Measurements from ENCODE around the gene MPDU1.

Gene MPDU1

DNA sequence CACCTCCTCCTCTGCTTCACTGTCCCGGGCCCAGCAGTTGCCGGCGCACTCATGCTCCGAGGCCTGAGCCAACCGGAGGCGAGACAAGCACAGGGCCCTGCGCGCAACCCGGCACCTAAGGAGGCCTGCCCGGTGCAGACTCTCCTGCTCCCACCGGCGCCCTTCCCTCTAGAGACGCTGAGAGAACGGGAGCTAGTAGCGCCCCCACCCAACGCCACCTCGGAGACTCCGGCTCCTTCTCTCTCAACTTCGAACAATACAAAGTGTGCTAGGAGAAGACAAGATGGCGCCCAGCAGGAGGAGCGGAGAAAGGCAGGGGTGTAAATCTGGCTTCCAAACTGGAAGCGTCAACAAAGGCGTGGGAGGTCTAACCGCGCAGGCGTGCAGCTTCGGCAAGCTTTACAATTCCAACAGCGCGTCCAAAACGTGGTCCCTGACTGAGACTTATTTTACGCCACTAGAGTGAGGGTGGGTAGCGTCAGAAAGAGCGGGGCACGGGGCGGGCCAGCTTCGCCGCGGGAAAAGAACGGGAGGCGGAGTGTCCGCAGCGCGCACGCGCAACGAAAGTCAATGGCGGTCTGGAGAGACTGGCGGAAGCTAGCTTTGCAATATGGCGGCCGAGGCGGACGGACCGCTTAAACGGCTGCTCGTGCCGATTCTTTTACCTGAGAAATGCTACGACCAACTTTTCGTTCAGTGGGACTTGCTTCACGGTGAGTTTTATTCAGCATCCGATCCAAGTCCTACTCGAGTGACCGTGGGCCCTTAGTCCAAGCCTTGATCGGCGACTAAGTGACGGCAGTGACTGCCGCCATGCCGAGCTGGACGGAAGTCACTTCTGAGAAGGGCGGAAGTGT is at the start of gene MPDU1:
TSS of gene MPDU1 (plus strand) at position 600 of the 857 bp plus-strand sequence. CDS start at position 611, 11 bp downstream.
- in situ Hi-C loops (cut with MboI; ENCODE audit: low sequenced_read_pairs), result no loop called here

- in situ Hi-C loops (cut with MboI; ENCODE audit: low sequenced_read_pairs), result no loop called here
Observed at GRCh38 chr17:7538050-7538449, 45.6 kb upstream of the MPDU1 start.

- in situ Hi-C loops (cut with MboI; ENCODE audit: low sequenced_read_pairs), result no loop called here
Observed at GRCh38 chr17:7538891-7539545, 44.6 kb upstream of the MPDU1 start.

DNA sequence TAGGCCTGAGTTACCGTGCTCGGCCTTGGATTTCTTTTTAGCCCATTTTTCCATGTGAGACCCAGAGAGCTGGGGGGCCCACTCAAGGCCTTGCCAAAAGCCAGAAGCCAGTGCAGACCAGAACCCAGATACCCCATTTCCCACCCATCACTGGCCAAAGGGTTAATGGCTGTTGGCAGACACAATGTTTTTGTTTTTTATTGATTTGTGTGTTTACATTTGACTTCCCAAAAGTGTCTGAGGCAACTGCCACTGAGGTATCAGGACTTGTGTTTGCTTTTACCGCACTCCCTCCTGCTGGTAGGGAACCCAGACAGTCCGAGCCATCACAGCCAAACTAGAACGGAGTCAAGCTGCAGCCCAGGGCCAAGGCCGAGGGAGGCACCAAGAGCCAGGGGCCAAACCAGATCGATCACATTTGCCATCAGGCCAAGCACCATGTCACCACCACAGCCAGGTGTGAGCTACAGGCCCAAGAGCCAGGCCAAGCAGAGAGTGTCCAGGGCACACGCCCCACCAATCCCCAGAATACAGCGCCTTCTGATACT is 42.5 kb upstream of the MPDU1 start:
- in situ Hi-C loops (cut with MboI; ENCODE audit: low sequenced_read_pairs), result no loop called here

- in situ Hi-C loops (cut with MboI; ENCODE audit: low sequenced_read_pairs), result no loop called here
Observed at GRCh38 chr17:7544911-7545310, 38.7 kb upstream of the MPDU1 start.

DNA sequence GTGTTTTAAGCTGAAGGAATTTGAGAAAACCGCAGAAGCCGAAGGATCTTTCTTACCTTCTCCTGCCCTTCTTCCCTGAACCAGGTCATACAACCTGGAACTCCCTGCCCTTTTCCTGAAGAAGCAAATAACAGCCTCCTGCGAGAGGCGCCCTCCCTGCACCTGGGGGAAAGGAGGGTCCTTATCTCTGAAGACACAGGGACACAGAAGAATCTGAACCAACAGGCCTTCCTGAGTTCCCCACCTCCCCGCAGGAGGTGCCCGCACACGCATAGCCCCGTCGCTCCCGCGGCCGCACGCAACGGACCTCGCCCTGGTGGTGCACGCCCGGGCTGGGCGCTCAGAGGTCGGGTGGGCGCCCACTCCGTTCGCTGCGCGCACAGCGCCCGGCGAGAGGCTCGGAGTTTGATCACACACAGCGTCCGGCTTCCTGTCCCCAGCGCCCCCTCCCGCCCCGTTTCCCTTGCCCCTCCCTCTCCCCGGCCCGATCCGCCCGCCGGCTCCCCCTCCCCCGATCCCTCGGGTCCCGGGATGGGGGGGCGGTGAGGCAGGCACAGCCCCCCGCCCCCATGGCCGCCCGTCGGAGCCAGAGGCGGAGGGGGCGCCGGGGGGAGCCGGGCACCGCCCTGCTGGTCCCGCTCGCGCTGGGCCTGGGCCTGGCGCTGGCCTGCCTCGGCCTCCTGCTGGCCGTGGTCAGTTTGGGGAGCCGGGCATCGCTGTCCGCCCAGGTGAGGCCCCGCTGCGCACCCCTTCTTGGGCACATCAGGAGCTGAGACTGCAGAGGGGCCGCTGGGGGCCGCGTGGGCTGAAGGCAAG is 34.9 kb upstream of the MPDU1 start, which contains the start of gene TNFSF12:
TSS of gene TNFSF12 (plus strand) at position 474 of the 816 bp plus-strand sequence. CDS start at position 570, 96 bp downstream.
- in situ Hi-C loops (cut with MboI; ENCODE audit: low sequenced_read_pairs), result no loop called here

- in situ Hi-C loops (cut with MboI; ENCODE audit: low sequenced_read_pairs), result no loop called here
Observed at GRCh38 chr17:7549401-7550055, 34.1 kb upstream of the MPDU1 start.

DNA sequence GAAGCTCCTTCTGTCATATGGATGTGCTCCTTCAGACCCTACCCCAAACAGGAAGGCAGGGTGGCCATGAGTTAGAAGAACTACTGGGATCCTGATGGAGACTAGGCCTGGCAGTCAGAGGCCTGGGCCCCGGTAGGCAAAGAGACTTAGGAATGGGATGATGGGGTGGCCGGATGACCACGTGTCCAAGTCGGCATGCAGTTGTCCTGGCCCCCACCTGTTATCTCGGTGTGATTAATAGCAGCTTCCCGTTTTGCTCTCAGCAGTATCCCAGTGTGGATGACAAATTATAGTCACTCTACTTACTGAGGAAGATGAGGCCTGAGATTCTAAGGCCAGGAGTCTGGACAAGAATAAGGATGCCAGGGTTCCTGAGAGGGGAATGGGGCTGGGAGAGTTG is 33.3 kb upstream of the MPDU1 start:
- in situ Hi-C loops (cut with MboI; ENCODE audit: low sequenced_read_pairs), result no loop called here

GRCh38 chr17:7551396-7551795 is 32.3 kb upstream of the MPDU1 start:
- in situ Hi-C loops (cut with MboI; ENCODE audit: low sequenced_read_pairs), result no loop called here

- in situ Hi-C loops (cut with MboI; ENCODE audit: low sequenced_read_pairs), result no loop called here
Observed at GRCh38 chr17:7552621-7553051, 31.0 kb upstream of the MPDU1 start.

GRCh38 chr17:7553356-7553755 is 30.3 kb upstream of the MPDU1 start:
- in situ Hi-C loops (cut with MboI; ENCODE audit: low sequenced_read_pairs), result no loop called here

DNA sequence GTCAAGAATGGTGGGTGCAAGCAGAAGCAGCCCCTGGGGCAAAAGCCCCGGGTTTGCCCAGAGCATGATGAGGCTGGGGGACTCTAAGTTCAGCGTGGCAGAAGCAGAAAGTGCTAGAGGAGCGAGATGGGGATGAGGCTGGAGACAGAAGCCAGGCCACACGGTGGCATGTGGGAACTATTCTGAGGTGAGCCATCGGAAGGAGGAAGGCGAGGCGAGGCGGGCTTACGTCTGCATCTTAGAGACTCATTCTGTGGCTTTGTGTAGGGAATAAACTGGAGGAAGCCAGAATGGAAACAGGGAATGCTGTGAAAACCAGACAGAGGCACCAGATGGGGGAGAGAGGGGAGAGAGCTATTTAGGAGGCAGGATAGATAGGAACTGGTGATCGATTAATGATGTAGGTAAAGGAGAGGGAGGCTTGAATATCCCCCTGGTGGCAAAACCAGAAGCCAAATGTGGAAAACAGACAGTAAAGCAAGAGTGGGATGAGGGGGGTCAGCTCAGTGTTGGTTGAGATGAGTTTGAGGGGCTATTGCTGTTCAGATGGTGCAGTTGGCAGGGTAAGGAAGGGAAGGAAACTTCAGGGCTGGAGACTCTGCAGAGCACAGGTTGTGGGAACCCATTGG is 28.2 kb upstream of the MPDU1 start:
- in situ Hi-C loops (cut with MboI; ENCODE audit: low sequenced_read_pairs), result no loop called here

GRCh38 chr17:7556627-7557026 is 27.0 kb upstream of the MPDU1 start:
- in situ Hi-C loops (cut with MboI; ENCODE audit: low sequenced_read_pairs), result no loop called here

- in situ Hi-C loops (cut with MboI; ENCODE audit: low sequenced_read_pairs), result no loop called here
Observed at GRCh38 chr17:7557147-7557764, 26.4 kb upstream of the MPDU1 start.

DNA sequence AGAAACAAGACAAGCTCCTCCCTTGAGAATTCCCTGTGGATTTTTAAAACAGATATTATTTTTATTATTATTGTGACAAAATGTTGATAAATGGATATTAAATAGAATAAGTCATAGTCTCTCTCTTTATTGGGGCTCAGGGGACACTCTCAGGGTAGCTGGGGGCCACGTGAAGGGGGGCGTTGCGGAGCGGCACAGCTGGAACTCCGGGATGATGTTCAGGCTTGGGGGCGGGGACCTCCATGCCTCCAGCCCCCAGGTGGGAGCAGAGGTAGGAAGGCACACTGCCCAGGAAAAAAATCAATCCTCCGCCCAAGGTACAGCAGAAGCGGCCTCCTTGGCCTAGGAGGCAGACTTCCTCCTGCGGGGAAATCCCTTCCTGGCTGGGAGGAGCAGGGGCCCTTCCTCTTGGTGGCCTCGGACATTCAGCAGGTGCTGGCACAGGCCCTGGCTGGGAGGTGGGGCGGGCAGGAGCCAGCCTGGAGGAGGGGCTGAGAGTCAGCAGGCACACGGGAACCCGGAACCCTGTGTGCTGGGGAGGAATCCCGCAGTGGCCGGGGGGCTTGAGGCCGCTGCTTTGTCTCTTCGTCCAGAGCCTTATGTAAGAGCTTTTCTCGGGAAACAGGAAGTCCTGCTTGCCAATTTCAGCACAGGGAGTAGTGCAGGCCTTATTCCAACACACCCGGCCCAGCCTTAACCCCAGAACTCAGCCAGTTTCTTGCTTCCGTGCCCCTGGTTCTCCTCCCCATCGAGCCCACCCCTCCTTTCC is 25.7 kb upstream of the MPDU1 start:
- in situ Hi-C loops (cut with MboI; ENCODE audit: low sequenced_read_pairs), result no loop called here

GRCh38 chr17:7558544-7559319 is 24.9 kb upstream of the MPDU1 start, which contains the start of gene TNFSF13:
Gene TNFSF13, plus strand, starts transcription at chr17:7558750. Its CDS starts 290 bp downstream, at chr17:7559040.
- in situ Hi-C loops (cut with MboI; ENCODE audit: low sequenced_read_pairs), result no loop called here

GRCh38 chr17:7559320-7560171 is 24.1 kb upstream of the MPDU1 start:
- in situ Hi-C loops (cut with MboI; ENCODE audit: low sequenced_read_pairs), result no loop called here

Measured in HL-60/S4 (cell line).